Lower leg skin (tissue), 3 donors: ENCODE measurements around the gene DLG2.

ENCODE experiments used
- CTCF ChIP-seq, 3 donors: fragments of 450-650 bp; IDR thresholded peaks; one replicate each; pipeline ENCODE4 v1.5.1; 2016; ENCODE audit warnings: antibody characterized with exemption in 3 of 3, mild to moderate bottlenecking in 3 of 3, moderate library complexity in 2 of 3
- POLR2A ChIP-seq, 2 donors: fragments of 450-650 bp; IDR thresholded peaks; one replicate each; pipeline ENCODE4 v1.6.1; 2016 to 2017; ENCODE audit warnings: antibody characterized with exemption in 2 of 2, mild to moderate bottlenecking in 1 of 2, moderate library complexity in 1 of 2

DNA sequence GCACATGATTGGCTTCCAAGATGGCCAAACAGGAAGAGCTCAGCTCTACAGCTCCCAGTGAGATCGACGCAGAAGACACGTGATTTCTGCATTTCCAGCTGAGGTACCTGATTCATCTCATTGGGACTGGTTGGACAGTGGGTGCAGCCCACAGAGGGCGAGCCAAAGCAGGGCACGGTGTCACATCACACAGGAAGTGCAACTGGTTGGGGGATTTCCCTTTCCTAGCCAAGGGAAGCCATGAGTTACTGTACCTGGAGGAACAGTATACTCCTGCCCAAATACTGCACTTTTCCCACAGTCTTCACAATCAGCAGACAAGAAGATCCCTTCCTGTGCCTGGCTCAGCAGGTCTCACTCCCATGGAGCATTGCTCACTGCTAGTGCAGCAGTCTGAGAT is 131.2 kb downstream of the DLG2 start:
- TF ChIP-seq CTCF (IDR thresholded peaks at IDR 0.05) (no peak), POLR2A (IDR thresholded peaks at IDR 0.05) (no peak)
